GM12875 (cell line): ENCODE results near the gene BCAR3.
"Not testable (repeated sequence)": the region's sequence is repeated elsewhere in the genome, so short reads cannot be mapped to it uniquely, and the experiment has no call there.

Experiments used
- H3K4me3 ChIP-seq: one replicate; pipeline ENCODE4 v1.5.1; 2011; ENCODE audit warnings: low read depth, low read length, control low read depth
- CTCF ChIP-seq: IDR thresholded peaks from 2 replicates; pipeline ENCODE4 v1.5.1; 2011; ENCODE audit warnings: low read depth, mild to moderate bottlenecking, control low read depth, inconsistent platforms, low read length, moderate library complexity, borderline replicate concordance; ENCODE audit not compliant: insufficient read depth

The BCAR3 gene

GRCh38 chr1:93700532-93701469, 19.2 kb upstream of the BCAR3 start:
- H3K4me3 ChIP-seq = no peak overlapping the region
- no peak for TF ChIP-seq CTCF

GRCh38 chr1:93699503-93700168, 18.0 kb upstream of the BCAR3 start:
- no peak for TF ChIP-seq CTCF
- no peak overlapping the region for H3K4me3 ChIP-seq

GRCh38 chr1:93699049-93699384, 17.4 kb upstream of the BCAR3 start:
- no peak for TF ChIP-seq CTCF
- H3K4me3 ChIP-seq = no peak overlapping the region

DNA sequence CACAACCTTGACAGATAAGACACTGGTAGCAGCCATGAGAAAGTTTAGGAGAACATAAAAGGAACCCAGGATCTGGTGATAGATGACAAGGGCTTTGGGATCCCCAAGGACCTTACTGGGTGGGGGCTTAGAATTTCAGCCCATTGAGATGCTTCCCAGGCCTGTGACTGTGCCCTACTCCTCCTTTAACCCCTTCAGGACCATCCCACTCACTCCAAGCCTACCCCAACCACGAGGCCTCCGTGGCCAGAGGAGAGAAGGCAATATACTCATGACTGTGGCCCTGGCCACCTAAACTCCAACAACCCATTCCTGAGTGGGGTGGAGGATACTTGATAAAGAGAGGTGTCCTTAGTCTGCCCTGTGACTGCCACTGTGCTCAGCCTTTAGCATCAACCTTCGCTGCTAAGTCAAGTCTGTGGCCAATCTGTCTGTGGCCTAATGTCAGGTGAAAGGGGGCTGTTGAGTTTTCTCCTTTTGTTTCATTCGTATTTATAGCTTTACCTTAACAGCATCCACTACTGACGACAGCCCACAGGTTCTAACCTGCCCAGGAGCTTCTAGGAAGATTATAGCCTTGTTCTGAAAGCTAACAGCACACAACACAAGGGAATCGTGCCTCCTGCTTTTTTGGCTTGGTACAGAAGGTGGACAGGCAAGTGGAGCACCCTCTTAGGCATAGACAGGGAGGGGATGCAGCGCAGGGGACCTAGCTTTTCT, 16.9 kb upstream of the BCAR3 start:
- no peak overlapping the region for H3K4me3 ChIP-seq
- TF ChIP-seq CTCF = no peak

DNA sequence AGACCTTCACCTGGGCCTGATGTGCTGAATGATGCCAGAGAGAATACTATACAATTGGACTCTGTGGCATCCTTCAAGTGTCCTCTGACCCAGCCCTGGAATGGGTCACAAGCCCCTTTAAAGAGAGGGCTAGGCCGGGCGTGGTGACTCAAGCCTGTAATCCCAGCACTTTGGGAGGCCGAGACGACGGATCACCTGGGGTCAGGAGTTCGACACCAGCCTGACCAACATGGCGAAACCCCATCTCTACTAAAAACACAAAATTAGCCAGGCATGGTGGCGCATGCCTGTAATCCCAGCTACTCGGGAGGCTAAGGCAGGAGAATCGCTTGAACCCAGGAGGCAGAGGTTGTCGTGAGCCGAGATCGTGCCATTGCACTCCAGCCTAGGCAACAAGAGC, 15.9 kb upstream of the BCAR3 start:
- not testable (repeated sequence) for H3K4me3 ChIP-seq

DNA sequence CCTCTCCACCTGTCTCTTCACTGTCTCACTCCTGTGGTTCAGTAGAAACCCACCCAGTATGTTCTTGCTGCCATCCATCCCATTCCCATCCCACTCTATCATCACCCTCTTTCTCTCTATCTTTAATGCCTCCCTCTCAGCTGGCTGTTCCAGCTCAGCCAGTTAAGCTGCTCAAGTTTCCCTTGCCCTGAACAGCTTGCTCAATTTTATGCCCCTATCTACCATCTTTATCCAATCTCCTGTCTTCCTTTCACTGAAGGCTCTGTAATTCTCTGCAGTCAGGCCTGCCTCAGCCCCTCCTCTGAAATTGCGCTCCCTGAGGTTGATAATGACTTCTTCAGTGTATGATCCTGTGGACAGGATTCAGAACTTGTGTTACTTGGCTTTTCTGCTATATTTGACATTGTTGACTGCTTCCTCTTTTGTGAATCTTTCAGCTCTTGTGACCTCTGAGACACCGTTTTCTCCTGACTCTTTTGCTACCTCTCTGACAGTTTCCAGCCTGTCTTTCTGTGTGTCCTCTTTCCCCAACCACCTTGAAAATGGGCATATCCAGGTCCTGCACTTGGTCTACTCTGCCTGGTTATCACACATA, 13.9 kb upstream of the BCAR3 start:
- H3K4me3 ChIP-seq = no peak overlapping the region
- no peak for TF ChIP-seq CTCF

- TF ChIP-seq CTCF = no peak
- H3K4me3 ChIP-seq = no peak overlapping the region
Measured at GRCh38 chr1:93694819-93695218, 13.2 kb upstream of the BCAR3 start.
